HUES48 (cell line): ENCODE results near the gene HDAC8.

Experiments
- H3K27ac ChIP-seq: one replicate; pipeline ENCODE4 v1.7.0; 2013; ENCODE audit warnings: low read depth, low read length, inconsistent platforms
- H3K27me3 ChIP-seq: 2 replicates; pipeline ENCODE4 v1.6.1; 2013; ENCODE audit warnings: mild to moderate bottlenecking, low read length; ENCODE audit not compliant: control insufficient read depth, insufficient read depth
- H3K36me3 ChIP-seq: 2 replicates; pipeline ENCODE4 v1.6.1; 2013; ENCODE audit warnings: low read length; ENCODE audit not compliant: control insufficient read depth, insufficient read depth
- H3K4me1 ChIP-seq: 2 replicates; pipeline ENCODE4 v1.6.1; 2013; ENCODE audit warnings: mild to moderate bottlenecking, low read length; ENCODE audit not compliant: control insufficient read depth, insufficient read depth
- H3K4me3 ChIP-seq: 2 replicates; pipeline ENCODE4 v1.5.1; 2013; ENCODE audit warnings: mild to moderate bottlenecking, low read depth, low read length
- H3K9ac ChIP-seq: 2 replicates; pipeline ENCODE4 v1.6.1; 2013; ENCODE audit warnings: mild to moderate bottlenecking, low read depth, low read length, moderate library complexity
- H3K9me3 ChIP-seq: 2 replicates; pipeline ENCODE4 v1.6.1; 2013; ENCODE audit warnings: low read length; ENCODE audit not compliant: control insufficient read depth, insufficient read depth

Gene HDAC8

GRCh38 chrX:72399816-72400215, 172.8 kb downstream of the HDAC8 start:
- H3K4me3 ChIP-seq = no peak overlapping the region
- H3K27me3 ChIP-seq = no peaks in the 10 kb centered on the region
- no peak overlapping the region for H3K9ac ChIP-seq
- H3K36me3 ChIP-seq = no peaks in the 10 kb centered on the region
- H3K9me3 ChIP-seq = peaks cover 7% of the 10 kb centered on the region; the same call in 1 of the 2 replicates
- H3K4me1 ChIP-seq = peaks cover 11% of the 10 kb centered on the region; the same call in 1 of the 2 replicates
- no peak overlapping the region for H3K27ac ChIP-seq

DNA sequence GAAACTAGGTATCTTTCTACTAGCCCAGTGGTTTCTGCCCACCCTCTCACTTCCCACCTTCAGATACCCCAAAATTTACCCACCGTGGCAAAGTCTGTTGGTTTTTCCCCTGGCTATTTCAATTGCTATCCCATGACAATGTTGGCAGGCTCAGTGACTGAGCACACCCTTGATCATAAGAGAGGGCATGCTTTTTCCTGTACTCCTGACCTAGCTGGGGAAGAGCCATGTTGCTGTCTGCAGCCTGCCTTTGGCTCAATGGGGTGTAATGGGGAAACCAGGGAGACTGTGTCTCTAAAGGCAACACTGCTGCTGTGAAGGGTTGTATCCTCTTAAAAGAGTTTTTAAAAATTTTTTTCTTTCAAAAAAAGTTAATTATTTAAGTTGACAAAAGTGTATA, 176.5 kb downstream of the HDAC8 start:
- Histone ChIP-seq H3K27ac (no peak overlapping the region), H3K27me3 (no peaks in the 10 kb centered on the region), H3K4me3 (no peak overlapping the region), H3K9ac (no peak overlapping the region), H3K9me3 (peaks cover 11% of the 10 kb centered on the region; the same call in 1 of the 2 replicates), H3K36me3 (no peaks in the 10 kb centered on the region), H3K4me1 (peaks cover 21% of the 10 kb centered on the region; the same call in 1 of the 2 replicates)

GRCh38 chrX:72395237-72395636, 177.4 kb downstream of the HDAC8 start:
- Histone ChIP-seq H3K27ac (no peak overlapping the region), H3K4me3 (no peak overlapping the region), H3K9me3 (peaks cover 11% of the 10 kb centered on the region; the same call in 1 of the 2 replicates), H3K36me3 (no peaks in the 10 kb centered on the region), H3K4me1 (peaks cover 21% of the 10 kb centered on the region; the same call in 1 of the 2 replicates), H3K27me3 (no peaks in the 10 kb centered on the region), H3K9ac (no peak overlapping the region)

DNA sequence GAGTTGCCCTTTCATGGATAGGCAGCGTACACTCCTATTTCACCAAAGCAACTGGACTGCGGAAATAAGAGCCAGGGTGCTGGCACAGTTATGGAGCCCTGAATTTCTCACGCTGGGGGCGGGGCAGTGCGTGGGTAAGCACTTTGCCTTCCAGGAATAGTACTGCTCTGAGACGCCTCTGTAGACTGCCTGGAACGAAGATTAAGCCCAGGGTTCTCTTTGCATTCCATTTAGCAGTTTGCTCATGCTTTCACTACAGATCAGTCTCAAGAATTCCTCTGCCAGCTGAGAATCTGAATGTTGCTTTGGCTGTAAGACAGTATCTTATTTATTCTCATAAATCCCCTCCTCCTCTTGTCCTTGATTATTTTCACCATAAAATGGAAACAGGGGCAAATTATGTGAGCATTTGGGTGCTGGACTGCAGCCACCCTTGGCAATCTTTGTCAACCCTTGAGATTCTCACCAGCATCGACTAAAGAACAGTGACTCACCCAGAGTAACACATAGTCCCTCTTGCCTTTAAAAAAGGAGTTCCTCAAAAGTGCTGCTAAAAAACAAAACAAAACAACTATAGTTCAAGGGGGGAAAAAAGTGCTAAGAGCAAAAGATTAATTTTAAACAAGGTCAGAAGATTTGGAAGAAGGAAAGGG, 178.0 kb downstream of the HDAC8 start:
- Histone ChIP-seq H3K27ac (no peak overlapping the region), H3K36me3 (no peaks in the 10 kb centered on the region), H3K27me3 (no peaks in the 10 kb centered on the region), H3K9me3 (peaks cover 14% of the 10 kb centered on the region; the same call in 1 of the 2 replicates), H3K4me1 (peaks cover 21% of the 10 kb centered on the region; the same call in 1 of the 2 replicates), H3K9ac (no peak overlapping the region), H3K4me3 (no peak overlapping the region)

GRCh38 chrX:72393836-72394517, 178.7 kb downstream of the HDAC8 start:
- Histone ChIP-seq H3K27ac (no peak overlapping the region), H3K27me3 (no peaks in the 10 kb centered on the region), H3K4me3 (no peak overlapping the region), H3K4me1 (peaks cover 21% of the 10 kb centered on the region; the same call in 1 of the 2 replicates), H3K36me3 (no peaks in the 10 kb centered on the region), H3K9me3 (peaks cover 14% of the 10 kb centered on the region; the same call in 1 of the 2 replicates), H3K9ac (no peak overlapping the region)

- no peak overlapping the region for H3K4me3 ChIP-seq
- peaks cover 21% of the 10 kb centered on the region; the same call in 1 of the 2 replicates for H3K4me1 ChIP-seq
- no peak overlapping the region for H3K9ac ChIP-seq
- peaks cover 14% of the 10 kb centered on the region; the same call in 1 of the 2 replicates for H3K9me3 ChIP-seq
- H3K36me3 ChIP-seq = no peaks in the 10 kb centered on the region
- H3K27me3 ChIP-seq = no peaks in the 10 kb centered on the region
- no peak overlapping the region for H3K27ac ChIP-seq
These were observed 179.5 kb downstream of the HDAC8 start for GRCh38 chrX:72392816-72393800.

GRCh38 chrX:72392042-72392441, 180.6 kb downstream of the HDAC8 start:
- Histone ChIP-seq H3K9ac (no peak overlapping the region), H3K4me1 (peaks cover 21% of the 10 kb centered on the region; the same call in 1 of the 2 replicates), H3K36me3 (no peaks in the 10 kb centered on the region), H3K4me3 (no peak overlapping the region), H3K27ac (no peak overlapping the region), H3K9me3 (peaks cover 11% of the 10 kb centered on the region; the same call in 1 of the 2 replicates), H3K27me3 (0 out of 2 replicates have a peak, but pooled peaks cover 2% of the 10 kb centered on the region)

DNA sequence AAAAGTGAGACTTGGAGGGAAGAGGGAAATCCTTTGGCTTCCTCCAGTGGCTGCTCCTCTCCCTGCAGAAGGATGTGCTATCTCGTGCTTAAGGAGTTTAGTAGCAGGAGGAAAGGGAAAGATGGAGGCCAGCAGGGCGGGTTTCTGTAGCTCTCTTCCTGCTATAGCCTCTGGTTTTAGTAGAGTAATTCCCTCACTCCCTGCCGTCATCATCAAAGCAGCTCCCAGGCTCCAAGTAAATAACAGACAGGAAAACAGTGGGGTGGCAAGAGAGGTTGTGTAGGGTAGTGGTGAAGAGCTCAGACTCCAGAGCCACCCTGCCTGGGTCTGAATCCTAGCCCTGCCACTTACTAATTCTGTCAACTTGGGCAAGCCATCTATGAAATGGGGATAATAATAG, 185.4 kb downstream of the HDAC8 start:
- H3K27ac ChIP-seq = no peak overlapping the region
- no peak overlapping the region for H3K9ac ChIP-seq
- H3K36me3 ChIP-seq = no peaks in the 10 kb centered on the region
- H3K4me3 ChIP-seq = no peak overlapping the region
- H3K27me3 ChIP-seq = 0 out of 2 replicates have a peak, but pooled peaks cover 2% of the 10 kb centered on the region
- H3K4me1 ChIP-seq = no peaks in the 10 kb centered on the region
- peaks cover 12% of the 10 kb centered on the region; the same call in 1 of the 2 replicates for H3K9me3 ChIP-seq

GRCh38 chrX:72382202-72382595, 190.4 kb downstream of the HDAC8 start:
- Histone ChIP-seq H3K27ac (no peak overlapping the region), H3K4me1 (peaks cover 6% of the 10 kb centered on the region), H3K9me3 (peaks cover 9% of the 10 kb centered on the region; the same call in 1 of the 2 replicates), H3K27me3 (no peaks in the 10 kb centered on the region), H3K4me3 (no peak overlapping the region), H3K36me3 (no peaks in the 10 kb centered on the region), H3K9ac (no peak overlapping the region)

DNA sequence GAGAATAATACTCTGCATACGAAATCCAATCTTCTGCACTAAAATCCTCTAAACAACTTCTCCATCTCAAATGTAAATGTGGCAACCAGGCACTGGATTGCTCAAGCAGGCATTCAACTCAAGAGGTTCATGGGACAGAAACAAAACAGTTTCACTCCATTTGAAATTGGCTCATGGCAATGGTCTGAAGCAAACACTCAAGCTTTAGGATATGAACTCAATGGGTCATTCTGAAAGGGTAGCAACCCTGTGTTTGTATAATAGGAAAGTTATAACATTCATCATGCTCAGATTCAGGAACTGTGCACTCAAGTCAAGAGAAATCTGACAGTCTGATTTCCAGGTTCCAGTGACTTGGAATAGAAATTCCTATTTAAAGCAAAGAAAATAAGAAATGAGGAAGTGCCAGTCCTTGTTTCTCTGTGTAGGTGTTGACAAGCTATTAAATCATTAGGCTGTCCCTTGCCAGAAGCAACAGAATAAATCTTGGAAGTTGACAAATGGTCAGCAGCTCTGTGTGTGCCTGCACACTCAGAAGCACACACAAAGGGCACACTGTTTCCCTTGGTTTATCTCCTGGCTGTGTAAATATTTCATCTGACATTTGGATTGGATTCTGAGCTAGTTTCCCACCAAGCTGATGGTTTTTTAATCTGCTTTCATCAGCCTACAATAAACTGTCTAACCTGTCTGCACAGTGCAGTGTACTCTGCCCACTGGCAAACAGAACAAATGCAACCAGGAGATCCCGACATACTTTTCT, 191.0 kb downstream of the HDAC8 start:
- Histone ChIP-seq H3K27ac (no peak overlapping the region), H3K36me3 (no peaks in the 10 kb centered on the region), H3K9ac (no peak overlapping the region), H3K4me1 (peaks cover 6% of the 10 kb centered on the region), H3K9me3 (peaks cover 9% of the 10 kb centered on the region; the same call in 1 of the 2 replicates), H3K4me3 (no peak overlapping the region), H3K27me3 (no peaks in the 10 kb centered on the region)
